ENCODE data around the gene DNAL1. TPM values are rescaled to one million over a fixed set of nuclear protein-coding genes. Genes with fewer than 3 reads are reported as not detected.

DNAL1 gene, protein sequence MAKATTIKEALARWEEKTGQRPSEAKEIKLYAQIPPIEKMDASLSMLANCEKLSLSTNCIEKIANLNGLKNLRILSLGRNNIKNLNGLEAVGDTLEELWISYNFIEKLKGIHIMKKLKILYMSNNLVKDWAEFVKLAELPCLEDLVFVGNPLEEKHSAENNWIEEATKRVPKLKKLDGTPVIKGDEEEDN
- total RNA-seq (9.3 and 12.2 TPM in 2 replicates), polyA plus RNA-seq (12.4 and 19.4 TPM in 2 replicates)

GRCh38 chr14:73644531-73645247 is at the start of gene DNAL1:
Gene DNAL1, plus strand, starts transcription at chr14:73644986. Its CDS starts 54 bp downstream, at chr14:73645040.
- Histone ChIP-seq H3K36me3 (no peaks in the 10 kb centered on the region), H3K4me3 (peak within 1 kb of the TSS; percentile 81), H3K27ac (peak within 1 kb of the TSS; percentile 57), H3K4me1 (ENCODE audit: low read depth) (peaks cover 7% of the 10 kb centered on the region), H3K9me3 (ENCODE audit: low read depth) (no peaks in the 10 kb centered on the region), H3K27me3 (no peaks in the 10 kb centered on the region)
- TF ChIP-seq CTCF (IDR thresholded peaks at IDR 0.05; ENCODE audit: low read depth, low read length), result no peak
- DNase-seq (ENCODE audit: low read depth in 1 of 2, low spot score in 1 of 2), result peak; percentile 95

DNA sequence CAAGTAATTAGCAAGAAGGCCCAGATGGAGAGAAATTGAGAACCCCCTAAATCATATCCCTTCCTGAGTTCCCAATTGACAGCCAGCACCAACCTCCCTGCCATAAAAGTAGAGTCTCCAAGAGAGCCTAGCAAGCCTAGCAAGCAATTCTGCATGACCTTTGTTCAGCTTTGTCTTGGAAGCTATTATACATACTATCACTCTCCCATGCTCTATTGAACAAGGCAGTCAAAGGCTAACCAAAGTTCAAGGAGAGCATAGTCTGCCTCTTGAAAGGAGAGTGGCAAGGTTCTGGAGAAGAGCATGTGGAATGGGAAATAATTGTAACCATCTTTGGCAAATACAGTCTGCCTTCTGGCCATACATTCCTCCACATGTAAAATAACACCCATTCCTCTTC is 45.3 kb upstream of the DNAL1 start:
- Histone ChIP-seq H3K4me1 (ENCODE audit: low read depth) (no peaks in the 10 kb centered on the region), H3K27ac (no peak overlapping the region), H3K4me3 (no peak overlapping the region), H3K9me3 (ENCODE audit: low read depth) (no peaks in the 10 kb centered on the region), H3K27me3 (no peaks in the 10 kb centered on the region), H3K36me3 (no peaks in the 10 kb centered on the region)
- DNase-seq (ENCODE audit: low read depth in 1 of 2, low spot score in 1 of 2), result no peak
- no peak for TF ChIP-seq CTCF (IDR thresholded peaks at IDR 0.05; ENCODE audit: low read depth, low read length)

GRCh38 chr14:73602994-73603393 is 41.8 kb upstream of the DNAL1 start:
- Histone ChIP-seq H3K9me3 (ENCODE audit: low read depth) (no peaks in the 10 kb centered on the region), H3K36me3 (no peaks in the 10 kb centered on the region), H3K27ac (no peak overlapping the region), H3K4me3 (no peak overlapping the region), H3K27me3 (no peaks in the 10 kb centered on the region), H3K4me1 (ENCODE audit: low read depth) (no peaks in the 10 kb centered on the region)
- no peak for DNase-seq (ENCODE audit: low read depth in 1 of 2, low spot score in 1 of 2)
- no peak for TF ChIP-seq CTCF (IDR thresholded peaks at IDR 0.05; ENCODE audit: low read depth, low read length)

DNA sequence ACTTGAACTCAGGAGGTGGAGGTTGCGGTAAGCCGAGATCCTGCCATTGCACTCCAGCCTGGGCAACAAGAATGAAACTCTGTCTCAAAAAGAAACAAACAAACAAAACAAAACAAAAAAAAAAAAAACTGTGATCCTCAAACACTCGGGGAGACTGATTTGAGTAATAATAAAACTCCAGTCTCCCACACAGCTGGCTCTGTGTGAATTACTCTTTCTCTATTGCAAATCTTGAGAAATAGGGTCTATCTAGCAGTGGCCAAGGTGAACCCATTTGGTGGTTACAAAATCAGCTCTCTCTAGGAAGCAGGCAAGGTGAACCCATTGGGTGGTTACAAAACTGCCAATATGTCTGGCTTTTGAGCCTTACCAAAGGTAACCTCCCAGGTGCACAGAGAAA is 38.5 kb upstream of the DNAL1 start:
- no peak for TF ChIP-seq CTCF (IDR thresholded peaks at IDR 0.05; ENCODE audit: low read depth, low read length)
- no peak for DNase-seq (ENCODE audit: low read depth in 1 of 2, low spot score in 1 of 2)
- Histone ChIP-seq H3K27me3 (no peaks in the 10 kb centered on the region), H3K9me3 (ENCODE audit: low read depth) (no peaks in the 10 kb centered on the region), H3K4me3 (no peak overlapping the region), H3K4me1 (ENCODE audit: low read depth) (no peaks in the 10 kb centered on the region), H3K36me3 (no peaks in the 10 kb centered on the region), H3K27ac (no peak overlapping the region)

DNA sequence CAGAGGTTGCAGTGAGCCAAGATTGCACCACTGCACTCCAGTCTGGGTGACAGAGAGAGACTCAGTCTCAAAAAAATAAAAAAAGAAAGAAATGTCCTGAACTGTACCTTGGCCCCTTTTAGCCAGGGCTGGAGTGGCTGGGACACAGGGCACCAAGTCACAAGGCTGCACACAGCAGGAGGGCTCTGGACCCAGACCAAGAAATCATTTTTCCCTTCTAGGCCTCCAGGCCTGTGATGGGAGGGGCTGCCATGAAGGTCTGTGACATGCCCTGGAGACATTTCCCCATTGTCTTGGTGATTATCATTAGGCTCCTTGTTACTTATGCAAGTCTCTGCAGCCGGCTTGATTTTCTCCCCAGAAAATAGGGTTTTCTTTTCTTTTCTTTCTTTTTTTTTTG is 37.5 kb upstream of the DNAL1 start:
- Histone ChIP-seq H3K9me3 (ENCODE audit: low read depth) (no peaks in the 10 kb centered on the region), H3K4me1 (ENCODE audit: low read depth) (no peaks in the 10 kb centered on the region), H3K27ac (no peak overlapping the region), H3K4me3 (no peak overlapping the region), H3K27me3 (no peaks in the 10 kb centered on the region), H3K36me3 (no peaks in the 10 kb centered on the region)
- no peak for TF ChIP-seq CTCF (IDR thresholded peaks at IDR 0.05; ENCODE audit: low read depth, low read length)
- no peak for DNase-seq (ENCODE audit: low read depth in 1 of 2, low spot score in 1 of 2)

Measured in cardiac muscle cell (in vitro differentiated cells and primary cell).